ENCODE results near the gene MATK.

GRCh38 chr19:3768748-3769099 is 17.5 kb downstream of the MATK start:
- no peak for TF ChIP-seq CTCF (IDR thresholded peaks at IDR 0.05; ENCODE audit: insufficient read depth, low read depth, low read length)
- no peak for TF ChIP-seq EZH2 (IDR thresholded peaks at IDR 0.05; ENCODE audit: insufficient read depth, low read length)
